ENCODE measurements around the gene HIPK2.

- TF ChIP-seq CTCF (IDR thresholded peaks at IDR 0.05) (no peak), POLR2A (IDR thresholded peaks at IDR 0.05) (no peak), POLR2AphosphoS5 (IDR thresholded peaks at IDR 0.05) (no peak)
These were observed 36.6 kb downstream of the HIPK2 start for GRCh38 chr7:139741239-139741638.
